ENCODE data around the gene RPS6KA2.

Gene RPS6KA2

DNA sequence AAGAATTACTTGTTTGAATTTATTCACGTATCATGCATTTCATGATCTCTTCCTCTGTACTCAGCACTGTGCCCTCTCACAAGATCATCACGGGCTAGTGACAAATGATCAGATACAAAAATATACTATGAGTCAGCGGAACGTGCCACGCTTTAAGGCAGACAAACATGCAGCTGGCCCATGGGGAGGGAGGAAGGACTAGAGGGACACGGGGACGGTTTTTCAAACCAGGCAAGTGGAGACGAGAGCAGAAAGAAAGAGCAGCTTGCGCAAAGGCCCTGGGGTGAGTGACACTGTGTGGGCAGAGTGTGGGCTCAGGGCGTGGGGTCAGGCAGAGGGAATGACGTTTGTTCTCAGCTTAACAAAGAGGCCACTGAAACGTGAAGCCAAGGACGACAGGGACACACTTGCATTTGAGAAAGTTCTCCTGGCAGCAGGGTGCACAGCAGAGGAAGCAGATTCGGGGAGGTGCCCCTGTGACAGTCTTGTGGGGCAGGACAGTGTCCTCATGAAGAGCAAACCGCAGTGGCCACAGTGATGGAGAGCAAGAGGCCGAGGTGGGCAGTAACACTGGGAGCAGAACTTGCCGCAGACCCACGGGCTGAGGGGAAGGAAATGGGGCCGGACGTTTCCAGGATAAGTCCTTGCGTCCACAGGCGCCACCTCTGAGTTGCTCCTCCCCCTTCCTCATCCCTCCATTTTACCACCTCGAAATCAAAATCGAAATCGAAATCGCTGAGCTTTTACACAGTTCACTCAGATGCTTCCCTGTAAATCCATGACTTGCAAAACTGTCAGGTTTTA is 6.9 kb upstream of the RPS6KA2 start:
- DNase-seq: no peak

DNA sequence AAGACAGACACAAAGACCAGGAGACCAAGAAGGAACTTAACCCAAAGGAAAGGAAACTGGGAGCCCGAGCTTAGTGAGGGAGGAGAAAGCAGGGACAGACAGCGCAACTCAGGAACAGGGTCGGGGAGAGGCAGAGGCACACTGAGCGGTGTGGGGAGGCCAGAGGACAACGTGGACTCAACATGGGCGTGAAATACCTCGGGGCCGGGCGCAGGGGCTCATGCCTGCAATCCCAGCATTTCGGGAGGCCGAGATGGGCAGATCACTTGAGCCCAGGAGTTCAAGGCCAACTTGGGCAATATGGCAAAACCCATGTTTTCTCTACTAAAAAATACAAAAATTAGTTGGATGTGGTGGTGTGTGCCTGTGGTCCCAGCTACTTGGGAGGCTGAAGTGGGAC is 5.7 kb upstream of the RPS6KA2 start:
- DNase-seq: no peak

DNA sequence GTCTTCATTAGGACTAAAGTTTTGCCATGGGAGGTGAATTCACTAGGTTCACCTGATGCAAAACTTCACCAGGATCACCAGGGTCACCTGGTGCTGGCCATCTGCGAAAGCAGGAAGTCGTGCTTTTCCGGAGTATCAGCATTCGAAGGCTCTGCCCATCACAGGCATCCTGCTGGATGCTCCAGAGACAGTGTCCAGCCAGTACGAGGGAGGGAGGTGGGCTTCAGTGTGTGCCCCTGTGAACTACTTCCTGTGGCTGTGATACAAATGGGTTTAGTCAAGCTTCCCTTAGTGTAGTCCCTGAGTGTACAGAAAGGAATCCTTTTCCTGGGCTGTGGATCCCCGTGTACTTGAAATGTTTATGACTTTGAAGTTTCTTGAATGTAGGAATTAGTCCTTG is 3.4 kb upstream of the RPS6KA2 start:
- DNase-seq: no peak

DNA sequence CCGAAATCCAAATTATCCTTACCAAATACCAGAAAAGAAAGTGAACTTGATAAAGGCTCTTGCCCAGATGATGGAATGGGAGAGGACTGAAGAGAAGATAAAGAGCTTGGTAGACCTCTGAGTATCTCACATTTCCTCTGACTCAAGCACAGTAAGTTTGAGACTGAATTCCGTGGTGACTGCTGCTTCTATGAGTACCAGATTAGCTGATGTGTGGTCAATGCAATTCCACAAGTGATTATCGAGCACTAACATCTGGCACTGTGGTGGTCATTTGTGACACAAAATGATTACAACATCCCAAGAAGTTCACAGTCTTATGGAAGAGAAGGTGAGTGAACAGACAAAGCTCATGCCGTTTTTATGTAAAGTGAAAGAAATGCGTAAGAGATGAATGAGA is 2.6 kb upstream of the RPS6KA2 start:
- no peak for DNase-seq

DNA sequence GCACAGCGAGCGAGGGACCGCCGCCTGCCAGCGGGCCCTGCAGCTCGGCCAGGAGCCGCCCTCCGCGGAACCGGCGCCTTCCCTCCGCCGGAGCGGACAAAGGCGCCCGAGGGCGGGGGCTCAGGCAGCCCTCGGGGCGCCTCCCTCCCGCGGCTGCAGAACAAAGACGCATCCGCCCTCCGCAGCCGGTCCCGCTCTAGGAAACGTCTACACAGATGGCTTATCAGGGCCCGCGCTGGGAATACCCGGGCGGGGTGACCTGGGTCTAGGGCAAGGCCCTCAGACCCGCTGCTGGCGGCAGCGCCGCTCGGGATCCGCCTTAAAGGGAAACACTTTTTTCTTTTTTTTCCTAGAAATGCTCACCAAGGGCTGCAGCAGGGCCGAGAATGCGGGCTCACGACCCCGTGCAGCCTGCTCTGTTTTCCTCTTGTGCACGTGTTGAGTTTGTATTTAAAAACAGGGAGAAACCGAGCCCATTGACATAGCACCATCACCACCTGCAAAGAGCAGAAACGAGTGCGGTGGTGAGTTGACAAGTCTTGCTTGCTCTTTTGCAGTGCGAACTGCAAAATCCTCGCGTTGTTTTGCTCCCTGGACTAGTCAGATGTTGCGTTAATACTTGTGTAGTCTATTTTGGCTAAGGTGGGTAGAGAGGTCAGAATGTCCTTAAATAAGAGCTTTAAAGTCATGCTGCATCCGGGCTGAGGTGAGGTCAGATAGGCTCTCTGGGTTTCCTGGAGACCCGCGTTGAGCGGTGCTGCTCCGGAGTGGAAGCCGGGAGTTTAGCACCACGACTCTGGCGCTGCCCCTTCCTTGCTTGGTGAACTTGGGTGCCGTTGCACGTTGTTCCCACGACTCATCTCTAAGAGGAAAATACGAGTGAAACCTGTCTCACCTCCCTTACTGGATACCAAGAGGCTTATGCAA is 1.1 kb upstream of the RPS6KA2 start:
- DNase-seq: no peak

DNA sequence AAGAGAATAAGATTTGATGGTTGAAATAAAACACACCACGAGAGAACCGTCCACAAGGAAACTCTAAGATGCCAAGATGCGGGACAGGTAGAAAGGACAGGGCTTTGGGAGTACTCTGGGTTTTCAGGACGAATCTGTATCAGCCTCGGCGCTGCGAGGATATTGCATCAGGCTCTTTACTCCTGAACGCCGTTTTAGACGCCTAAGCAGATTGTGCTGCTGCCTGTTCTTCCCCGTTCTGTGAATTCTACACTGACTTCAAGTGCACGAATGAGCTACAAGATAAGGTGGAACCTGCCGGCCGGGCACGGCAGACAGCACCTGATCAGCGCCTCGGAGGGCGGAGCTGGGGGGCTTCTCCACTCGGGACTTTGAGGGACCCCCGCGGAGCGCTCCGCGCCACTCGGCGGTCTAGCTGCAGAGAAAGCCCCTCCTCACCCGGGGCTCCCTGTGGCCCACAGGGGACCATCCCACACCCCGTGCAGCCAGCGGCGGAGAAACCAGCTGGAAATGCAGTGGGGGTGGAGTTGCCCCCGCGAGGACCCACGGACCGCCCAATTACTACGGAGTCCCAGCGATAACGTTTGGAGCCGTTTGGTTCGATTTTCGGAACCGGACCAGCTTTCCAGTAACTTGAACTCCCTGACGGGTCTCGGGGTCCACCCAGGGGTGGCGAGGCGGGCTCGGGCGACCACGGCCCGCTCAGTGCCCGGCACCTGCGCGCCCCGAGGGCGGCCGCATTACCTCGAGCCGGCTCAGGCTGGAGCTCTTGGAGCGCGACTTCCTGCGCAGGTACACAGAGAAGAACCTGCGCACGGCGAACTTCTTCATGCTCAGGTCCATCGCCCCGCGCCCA is 646 bp downstream of the RPS6KA2 start:
- DNase-seq: no peak

DNA sequence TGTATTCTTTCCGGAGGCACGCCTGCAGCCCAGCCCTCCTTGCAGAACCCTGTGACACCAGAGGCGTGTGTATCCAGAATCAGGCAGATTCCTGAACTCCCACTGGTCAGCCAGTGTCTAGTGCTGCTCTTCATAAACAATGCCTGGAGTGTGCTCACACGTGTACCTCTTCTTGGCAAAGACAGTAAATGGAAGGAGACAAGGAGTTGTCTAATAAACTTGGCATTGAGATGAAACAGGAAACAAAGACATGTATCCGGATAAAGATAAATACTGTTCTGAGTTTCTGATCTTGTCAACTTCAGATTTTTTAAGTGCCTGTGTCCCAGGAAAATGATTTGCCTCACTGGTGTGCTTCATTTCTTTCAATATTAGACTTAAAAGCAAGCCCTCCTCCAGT is 1.7 kb downstream of the RPS6KA2 start:
- DNase-seq: no peak

DNA sequence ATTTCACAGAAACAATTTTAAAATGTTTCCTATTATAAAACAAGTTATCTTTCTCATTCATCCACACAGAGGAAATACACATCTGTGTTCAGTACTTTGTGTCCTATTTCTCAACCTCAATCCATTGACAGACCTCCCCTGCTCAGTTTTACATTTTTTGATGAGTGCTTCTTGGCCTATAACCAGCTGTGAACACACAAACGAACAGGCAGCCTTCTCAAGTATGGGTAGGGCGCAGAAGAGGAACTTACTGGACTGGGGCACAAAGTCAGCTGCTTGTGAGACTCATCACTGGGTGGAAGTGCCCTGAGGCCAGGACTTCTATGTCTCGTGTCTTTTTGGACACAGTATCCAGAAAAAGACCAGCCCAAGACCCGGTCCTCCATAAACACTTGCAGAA is 2.8 kb downstream of the RPS6KA2 start:
- no peak for DNase-seq

DNA sequence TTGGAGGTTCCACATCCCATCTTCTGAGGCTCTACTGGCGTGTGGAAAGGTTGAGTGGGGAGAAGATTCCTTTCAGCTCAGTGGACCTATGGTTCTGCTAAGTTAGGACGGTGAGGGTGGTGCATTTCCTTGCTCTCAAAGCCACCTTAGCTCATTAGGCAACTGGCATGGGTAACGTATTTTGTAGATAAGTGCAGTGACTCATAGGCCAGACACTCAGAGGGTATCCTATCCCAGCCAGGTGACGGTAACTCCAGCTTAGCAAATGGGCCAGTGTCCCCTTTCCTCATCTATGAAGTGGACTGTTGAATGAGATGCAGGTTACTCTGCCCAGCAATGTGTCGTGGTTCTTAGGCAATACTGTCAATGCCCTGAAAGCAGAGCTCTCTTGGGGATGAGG is 3.7 kb downstream of the RPS6KA2 start:
- DNase-seq: no peak

DNA sequence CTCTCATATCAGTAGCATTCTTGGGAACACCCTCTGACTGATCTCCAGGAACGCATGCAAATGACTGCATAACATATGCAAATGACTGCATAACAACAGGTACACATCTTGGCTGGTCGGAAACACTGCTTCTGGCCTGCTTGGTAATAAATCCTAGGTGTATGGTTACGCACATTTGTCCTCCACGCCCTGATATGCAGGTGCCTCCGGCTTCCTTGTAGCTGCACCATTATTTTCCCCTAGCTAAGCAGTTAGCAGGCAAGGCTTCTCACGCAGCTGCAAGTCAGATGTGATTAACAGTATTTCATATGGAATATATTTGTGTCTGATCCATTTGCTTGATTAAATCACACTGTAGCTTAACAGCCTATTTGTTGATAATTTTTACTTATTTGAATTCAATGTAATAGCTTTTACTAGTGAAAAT is 5.9 kb downstream of the RPS6KA2 start:
- no peak for DNase-seq

DNA sequence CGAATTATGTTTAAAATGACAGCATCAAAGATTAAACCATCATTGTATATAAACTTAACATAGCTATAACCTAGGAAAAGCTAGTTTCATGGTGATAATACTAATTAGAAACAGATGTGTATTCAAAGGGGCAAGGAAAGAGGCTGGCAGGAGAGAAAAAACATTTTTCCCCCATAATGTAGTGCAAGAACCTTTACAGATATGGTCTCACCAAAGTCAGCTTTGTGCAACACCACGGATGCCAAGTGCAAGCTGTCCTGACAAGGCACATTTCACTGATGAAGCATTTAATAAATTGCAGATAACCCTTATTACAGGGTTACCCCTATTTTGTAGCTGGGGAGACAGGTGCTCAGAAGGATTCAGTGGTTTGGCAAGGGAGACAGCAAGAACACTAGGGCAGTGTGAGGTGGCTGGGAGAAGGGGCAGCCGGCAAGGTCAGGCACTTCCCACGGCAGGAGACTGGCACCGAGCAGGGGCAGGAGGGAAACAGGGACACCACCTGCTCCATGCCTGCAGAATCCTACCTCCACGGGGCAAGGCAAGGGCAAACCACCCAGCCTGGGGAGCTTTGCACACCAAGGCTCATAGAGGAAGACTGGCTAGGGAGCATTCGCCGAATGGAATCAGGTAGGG is 6.5 kb downstream of the RPS6KA2 start:
- no peak for DNase-seq

DNA sequence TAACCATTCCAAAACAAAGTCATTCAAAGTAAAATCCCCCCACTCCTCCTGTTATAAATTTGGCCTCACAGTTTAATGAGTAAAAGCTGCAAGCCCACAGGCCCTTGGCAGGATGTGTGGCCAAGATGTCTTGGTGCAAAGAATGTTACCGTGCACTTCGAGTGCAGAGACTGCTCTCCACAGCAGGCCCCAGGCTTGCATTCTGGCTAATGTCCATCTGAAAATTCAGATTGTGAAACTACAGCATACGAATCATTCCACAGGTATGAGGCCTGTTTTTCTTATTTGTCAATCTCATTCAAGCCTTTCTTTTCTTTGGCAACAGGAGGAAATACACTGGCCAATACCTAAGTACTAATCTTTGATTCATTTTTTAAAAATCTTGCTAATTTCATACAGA is 7.1 kb downstream of the RPS6KA2 start:
- DNase-seq: no peak

DNA sequence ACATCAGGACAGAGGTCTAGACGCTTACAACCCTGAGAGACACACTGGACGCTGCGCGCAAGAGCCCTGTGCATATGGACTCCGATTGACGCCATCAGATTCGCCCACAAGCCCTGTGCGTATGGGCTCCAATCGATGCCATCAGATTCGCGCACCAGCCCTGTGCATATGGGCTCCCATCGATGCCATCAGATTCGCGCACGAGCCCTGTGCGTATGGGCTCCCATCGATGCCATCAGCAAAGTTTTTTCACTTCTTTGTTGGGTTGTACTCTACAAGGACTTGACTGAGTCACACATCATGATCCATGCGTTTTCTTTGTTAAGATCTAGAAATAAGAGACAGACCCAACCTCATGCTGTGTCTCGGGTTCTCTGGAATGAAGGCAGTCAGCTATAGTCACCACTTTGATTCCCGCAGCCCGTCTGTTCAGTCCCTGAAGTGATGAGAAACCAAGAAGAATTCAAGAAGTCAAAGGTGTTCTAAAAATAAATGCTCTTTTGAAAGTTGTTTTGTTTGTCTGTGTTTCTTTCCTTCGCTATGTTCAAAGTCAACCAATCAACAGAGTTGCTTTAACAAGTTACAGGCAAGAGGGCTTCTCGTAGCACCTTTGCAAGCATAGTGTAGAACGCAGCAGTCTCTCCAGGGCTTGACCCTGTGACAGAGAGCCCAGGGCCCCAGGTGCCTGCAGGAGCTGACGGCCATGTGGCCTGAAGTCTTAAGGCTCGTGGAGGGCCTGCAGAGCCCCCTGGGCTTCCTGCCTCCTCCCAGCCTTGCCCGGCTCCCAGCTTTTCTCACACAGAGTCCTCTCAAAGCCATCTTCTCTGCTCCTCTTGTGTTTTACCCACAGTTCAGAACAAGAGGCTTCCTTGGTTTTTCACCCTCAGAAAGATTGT is 7.9 kb downstream of the RPS6KA2 start:
- no peak for DNase-seq

DNA sequence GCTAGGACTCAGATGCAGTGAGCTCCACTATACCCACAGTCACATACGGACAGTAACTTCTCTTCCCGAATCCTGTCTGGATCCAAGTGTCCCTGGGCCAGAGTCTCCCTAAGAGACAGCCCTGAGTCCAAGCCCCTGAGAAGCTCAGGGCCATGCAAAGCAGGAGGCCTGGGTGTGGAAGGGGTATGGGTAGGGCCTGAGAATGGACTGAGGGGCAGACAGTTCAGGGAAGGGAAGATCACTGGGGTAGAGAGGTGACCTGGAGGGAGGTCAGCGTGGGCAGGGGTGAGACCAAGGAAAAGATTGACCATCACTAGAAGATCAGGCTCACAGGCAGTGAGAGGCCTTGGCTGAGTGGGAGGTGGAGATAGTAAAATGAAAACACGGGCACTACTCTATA is 8.8 kb downstream of the RPS6KA2 start:
- DNase-seq: no peak

DNA sequence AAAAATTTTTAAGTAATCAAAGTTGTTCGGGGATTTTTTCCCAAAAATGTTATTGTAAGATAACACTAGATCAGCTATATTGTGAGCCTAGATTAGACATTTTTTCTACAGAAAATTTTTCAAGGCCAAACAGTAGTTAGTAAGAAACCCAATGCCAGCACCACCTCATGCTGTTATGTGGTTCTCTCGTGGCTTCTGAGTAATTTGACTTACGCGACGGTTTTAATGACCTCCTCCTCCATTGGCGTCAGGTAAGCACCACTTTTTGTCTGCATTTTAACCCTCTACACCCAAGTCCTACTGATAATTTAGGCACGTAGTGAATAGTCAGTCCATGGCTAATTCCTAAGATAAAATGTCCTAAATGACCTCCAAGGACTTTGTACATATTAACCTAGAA is 9.7 kb downstream of the RPS6KA2 start:
- no peak for DNase-seq

DNA sequence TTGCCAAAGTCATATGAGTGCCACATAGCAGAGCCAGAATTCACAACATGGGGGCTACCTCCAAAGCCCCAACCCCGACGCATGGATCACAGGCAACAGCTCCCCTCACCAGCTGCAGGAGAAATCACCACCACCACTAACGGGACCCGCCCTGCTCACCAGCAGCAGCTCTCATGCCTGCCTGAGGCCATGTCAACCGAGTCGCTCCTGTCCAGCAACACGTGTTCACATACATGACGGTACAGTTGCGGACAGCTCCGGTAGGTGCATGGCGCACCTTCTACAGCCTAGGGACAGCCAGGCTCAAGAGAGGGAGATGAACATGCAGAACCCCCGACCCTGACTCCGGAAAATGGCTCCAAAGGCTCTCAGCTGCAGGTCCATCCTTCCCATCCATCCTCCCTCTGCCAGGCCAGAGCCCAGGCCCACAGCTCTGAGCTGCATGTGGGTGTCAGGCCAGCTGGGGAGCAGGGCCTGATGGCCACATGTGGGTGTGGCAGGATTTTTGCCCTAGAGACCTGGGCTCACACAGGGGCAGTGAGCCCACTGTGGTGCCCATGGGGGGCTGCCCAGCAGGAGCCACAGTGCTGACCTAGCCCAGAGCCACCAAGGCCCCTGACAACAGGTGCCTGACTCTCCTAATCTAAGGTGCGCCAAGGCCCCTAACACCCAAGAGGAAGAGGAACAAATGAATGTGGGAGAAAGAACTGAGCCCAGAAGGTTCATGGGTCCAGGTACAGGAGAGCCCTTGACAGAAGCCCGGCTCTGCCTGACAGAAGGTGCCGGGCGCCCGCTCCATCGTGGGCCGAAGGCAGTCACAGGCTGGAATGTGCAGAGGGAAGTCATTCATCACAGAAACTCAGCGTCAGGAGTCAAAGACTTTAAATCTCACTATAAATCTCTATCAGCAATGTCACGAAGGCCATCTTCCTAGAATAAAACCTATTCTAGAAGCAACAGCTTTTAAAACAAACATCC is 10.5 kb downstream of the RPS6KA2 start:
- DNase-seq: no peak

DNA sequence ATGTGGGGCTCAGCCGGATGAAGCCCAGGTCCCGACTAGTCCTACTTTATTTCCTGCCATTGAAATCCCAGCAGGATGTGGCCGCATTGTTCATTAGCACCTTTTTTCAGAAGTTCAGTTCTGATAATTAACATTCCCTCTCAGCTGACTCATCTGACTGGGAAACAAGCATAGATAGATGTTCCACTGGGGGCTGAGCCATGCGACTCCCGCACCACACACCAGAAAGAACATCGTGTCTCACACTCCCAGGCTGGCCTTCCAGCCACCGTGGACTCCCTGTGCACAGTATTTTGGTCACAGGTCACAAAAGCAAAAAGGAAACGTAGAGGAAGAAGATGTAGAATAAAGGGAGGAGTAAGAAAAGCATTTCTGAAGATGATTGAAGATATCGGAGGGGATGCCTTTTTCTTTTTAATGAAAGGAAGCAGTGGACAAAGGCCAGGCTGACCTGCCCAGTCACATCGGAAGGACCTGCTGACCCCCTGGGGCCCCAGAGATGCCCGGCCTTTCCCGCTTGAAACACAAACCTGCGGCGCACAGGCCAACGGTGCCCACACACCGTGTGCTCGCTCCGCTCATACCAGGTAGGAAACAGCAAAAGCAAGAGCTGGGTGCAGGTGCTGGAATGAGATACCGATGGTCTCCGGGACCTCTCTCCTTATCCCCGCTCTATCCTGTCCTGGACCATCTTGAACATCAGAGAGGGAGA is 11.8 kb downstream of the RPS6KA2 start:
- DNase-seq: no peak

DNA sequence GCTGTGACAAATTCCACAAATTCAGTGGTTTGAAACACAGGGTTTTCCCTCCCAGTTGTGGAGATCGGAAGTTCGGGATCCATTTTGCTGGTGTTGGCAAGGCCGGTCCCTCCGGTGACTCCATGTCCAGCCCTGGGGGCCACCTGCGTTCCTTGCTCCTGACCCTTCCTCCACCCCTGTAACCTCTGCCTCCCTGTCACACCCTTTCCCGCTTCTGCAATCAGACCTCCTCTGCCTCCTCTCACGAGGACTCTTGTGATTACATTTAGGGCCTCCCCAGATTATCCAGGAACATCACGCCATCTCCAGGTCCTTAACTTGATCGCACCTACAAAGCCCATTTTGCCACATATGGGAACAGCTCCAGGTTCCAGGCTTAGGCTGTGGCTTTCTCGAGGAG is 12.5 kb downstream of the RPS6KA2 start:
- no peak for DNase-seq

DNA sequence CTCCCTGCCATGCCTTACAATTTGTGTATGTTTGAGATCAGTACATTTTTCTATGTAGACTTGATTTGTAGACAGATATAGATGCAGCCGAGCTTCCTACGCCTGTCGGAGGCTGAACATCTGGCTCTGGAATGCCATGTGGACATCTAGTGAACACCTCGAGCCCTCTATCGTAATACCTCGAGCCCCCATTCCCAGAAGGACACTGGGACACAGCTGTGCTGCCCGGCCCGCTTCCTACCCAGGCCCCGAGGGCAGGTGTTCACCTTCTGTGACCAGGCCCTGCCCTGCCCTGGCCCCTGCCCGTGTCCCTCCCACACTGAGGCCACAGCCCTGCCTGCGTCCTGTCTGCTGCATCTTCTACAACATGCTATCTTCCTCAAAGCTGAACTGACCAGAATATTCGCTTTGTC is 12.9 kb downstream of the RPS6KA2 start:
- DNase-seq: no peak

DNA sequence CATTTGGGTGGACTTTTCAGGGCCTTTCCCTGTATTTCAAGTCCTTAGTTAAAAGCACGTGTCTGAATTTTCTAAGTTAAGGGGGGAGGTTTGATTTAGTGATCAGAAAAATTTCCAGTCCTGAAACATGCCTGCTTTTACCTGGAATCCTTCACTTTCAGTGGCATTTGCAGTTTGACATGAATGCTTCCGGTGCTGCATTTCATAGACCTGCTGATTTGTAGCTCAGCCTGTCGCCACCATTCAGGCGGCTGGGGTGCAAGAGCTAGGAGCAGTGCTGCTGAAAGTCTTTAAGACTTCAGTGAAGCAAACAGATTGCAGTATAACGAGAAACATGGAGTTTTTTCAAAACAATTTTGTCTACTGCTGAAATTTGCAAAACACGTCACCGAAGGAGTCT is 14.0 kb downstream of the RPS6KA2 start:
- no peak for DNase-seq
